Uterus (tissue), 4 donors: Measurements from ENCODE around the gene IL5RA. TPM values are rescaled to one million over a fixed set of nuclear protein-coding genes. Genes with fewer than 3 reads are reported as not detected.

Experiments used
- DNase-seq, 2 donors: peaks; one replicate each; pipeline ENCODE4 v3.0.0-alpha.2; 2019 to 2020
- H3K27ac ChIP-seq, 2 donors: fragments of 200-600 bp; sonication (generic); 1 replicate in 1 of 2; 2 replicates in 1 of 2; pipeline ENCODE4 v1.5.1; 2016 to 2018
- H3K27me3 ChIP-seq, 2 donors: fragments of 200-600 bp; sonication (generic); one replicate each; pipeline ENCODE4 v1.5.1; 2018 to 2019; ENCODE audit warnings: control low read depth in 1 of 2
- H3K36me3 ChIP-seq, 2 donors: fragments of 200-600 bp; sonication (generic); one replicate each; pipeline ENCODE4 v1.5.1; 2019; ENCODE audit warnings: control low read depth in 1 of 2
- H3K4me1 ChIP-seq, 2 donors: fragments of 200-600 bp; sonication (generic); one replicate each; pipeline ENCODE4 v1.5.1; 2018 to 2019; ENCODE audit warnings: control low read depth in 1 of 2
- H3K4me3 ChIP-seq, 2 donors: fragments of 200-600 bp; sonication (generic); 1 replicate in 1 of 2; 2 replicates in 1 of 2; pipeline ENCODE4 v1.5.1; 2018 to 2019; ENCODE audit warnings: mild to moderate bottlenecking in 1 of 2
- H3K9me3 ChIP-seq, 2 donors: fragments of 200-600 bp; sonication (generic); one replicate each; pipeline ENCODE4 v1.5.1; 2019; ENCODE audit warnings: control low read depth in 1 of 2
- POLR2A ChIP-seq, 2 donors: fragments of 450-650 bp; IDR thresholded peaks; one replicate each; pipeline ENCODE4 v1.6.1; 2016; ENCODE audit warnings: antibody characterized with exemption in 2 of 2, mild to moderate bottlenecking in 1 of 2, moderate library complexity in 1 of 2
- intact Hi-C: fragments of 100-400 bp; cut with DNase I; formaldehyde crosslinking; loops from one replicate; pipeline ENCODE4 v1.15.1; 2023; ENCODE audit warnings: low total_unique reads
- total RNA-seq, 4 donors: library from RNA; depleted of rRNA in 3 of 4; stranded (reverse); fragments of >200 nt in 3 of 4; gene quantifications; one replicate each; pipeline versions ENCODE4 v1.1.0 to v1.2.4, GENCODE V29; 2014 to 2023
- TF ChIP-seq, protein P1 (sequence below), 4 experiments: fragments of 200-600 bp in 2 of 4; fragments of 450-650 bp in 2 of 4; sonication (generic) in 2 of 4; IDR thresholded peaks; one replicate each; pipeline ENCODE4 v1.5.1; 2016 to 2019; ENCODE audit warnings: antibody characterized with exemption in 4 of 4, mild to moderate bottlenecking in 2 of 4, moderate library complexity in 1 of 4
- donor health status: DM: yes; HTN: yes; CAD: no.

IL5RA gene
- total RNA-seq, 4 donors from 2014 or later: under 0.01 to 3.6 (median 0.64) TPM; not detected in 1

DNA sequence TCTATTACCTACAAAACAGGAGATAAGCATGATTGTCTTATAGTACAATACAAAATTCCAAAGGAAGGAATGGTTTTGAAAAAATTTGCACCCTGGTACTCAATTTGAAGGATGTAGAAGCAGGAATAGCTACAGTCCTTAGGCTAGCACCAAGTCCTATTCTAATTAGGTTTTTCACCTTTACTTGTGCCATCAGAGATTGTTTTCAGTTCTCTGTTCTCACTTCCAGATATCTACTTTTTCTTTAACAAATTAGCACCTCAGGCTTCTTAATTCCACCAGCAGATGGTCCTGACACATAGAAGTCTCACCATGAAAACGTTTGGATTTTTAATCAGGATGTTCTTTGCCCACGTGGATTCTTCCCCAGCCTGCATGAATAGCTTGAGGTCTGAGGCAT lies 43.8 kb downstream of the IL5RA start:
- no peaks in the 10 kb centered on the region for H3K4me1 ChIP-seq
- DNase-seq: no peak
- TF ChIP-seq, protein P1, sequence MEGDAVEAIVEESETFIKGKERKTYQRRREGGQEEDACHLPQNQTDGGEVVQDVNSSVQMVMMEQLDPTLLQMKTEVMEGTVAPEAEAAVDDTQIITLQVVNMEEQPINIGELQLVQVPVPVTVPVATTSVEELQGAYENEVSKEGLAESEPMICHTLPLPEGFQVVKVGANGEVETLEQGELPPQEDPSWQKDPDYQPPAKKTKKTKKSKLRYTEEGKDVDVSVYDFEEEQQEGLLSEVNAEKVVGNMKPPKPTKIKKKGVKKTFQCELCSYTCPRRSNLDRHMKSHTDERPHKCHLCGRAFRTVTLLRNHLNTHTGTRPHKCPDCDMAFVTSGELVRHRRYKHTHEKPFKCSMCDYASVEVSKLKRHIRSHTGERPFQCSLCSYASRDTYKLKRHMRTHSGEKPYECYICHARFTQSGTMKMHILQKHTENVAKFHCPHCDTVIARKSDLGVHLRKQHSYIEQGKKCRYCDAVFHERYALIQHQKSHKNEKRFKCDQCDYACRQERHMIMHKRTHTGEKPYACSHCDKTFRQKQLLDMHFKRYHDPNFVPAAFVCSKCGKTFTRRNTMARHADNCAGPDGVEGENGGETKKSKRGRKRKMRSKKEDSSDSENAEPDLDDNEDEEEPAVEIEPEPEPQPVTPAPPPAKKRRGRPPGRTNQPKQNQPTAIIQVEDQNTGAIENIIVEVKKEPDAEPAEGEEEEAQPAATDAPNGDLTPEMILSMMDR (IDR thresholded peaks at IDR 0.05): no peak
- TF ChIP-seq POLR2A (IDR thresholded peaks at IDR 0.05): no peak
- H3K36me3 ChIP-seq: no peaks in the 10 kb centered on the region
- no peak overlapping the region for H3K27ac ChIP-seq
- no peak overlapping the region for H3K4me3 ChIP-seq
- H3K9me3 ChIP-seq: no peaks in the 10 kb centered on the region
- intact Hi-C loops: no loop called here
- no peaks in the 10 kb centered on the region for H3K27me3 ChIP-seq

GRCh38 chr3:3065876-3066275 lies 44.3 kb downstream of the IL5RA start:
- TF ChIP-seq, protein P1 (IDR thresholded peaks at IDR 0.05): no peak
- TF ChIP-seq POLR2A (IDR thresholded peaks at IDR 0.05): no peak
- H3K36me3 ChIP-seq: no peaks in the 10 kb centered on the region
- no peaks in the 10 kb centered on the region for H3K9me3 ChIP-seq
- H3K4me1 ChIP-seq: no peaks in the 10 kb centered on the region
- no peak overlapping the region for H3K27ac ChIP-seq
- H3K27me3 ChIP-seq: no peaks in the 10 kb centered on the region
- intact Hi-C loops: no loop called here
- DNase-seq: no peak
- no peak overlapping the region for H3K4me3 ChIP-seq

DNA sequence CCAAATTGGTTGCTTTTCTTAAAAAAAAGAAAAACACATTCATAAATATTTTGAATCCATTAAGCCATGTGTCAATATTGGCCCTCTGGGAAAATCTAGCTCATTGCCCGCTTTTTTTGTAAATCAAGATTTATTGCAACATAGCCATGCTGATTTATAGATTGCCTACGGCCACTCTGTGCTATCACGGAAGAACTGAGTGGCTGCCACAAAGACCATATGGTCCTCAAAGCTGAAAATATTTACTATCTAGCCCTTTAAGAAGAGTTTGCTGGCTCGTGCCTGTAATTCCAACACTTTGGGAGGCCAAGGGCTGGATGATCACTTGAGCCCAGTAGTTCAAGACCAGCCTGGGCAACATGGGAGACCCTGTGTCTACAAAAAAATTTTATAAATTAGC lies 45.9 kb downstream of the IL5RA start:
- Histone ChIP-seq H3K9me3 (no peaks in the 10 kb centered on the region), H3K4me1 (no peaks in the 10 kb centered on the region), H3K27ac (no peak overlapping the region), H3K36me3 (no peaks in the 10 kb centered on the region), H3K4me3 (no peak overlapping the region), H3K27me3 (no peaks in the 10 kb centered on the region)
- intact Hi-C loops: no loop called here
- DNase-seq: no peak
- TF ChIP-seq, protein P1 (IDR thresholded peaks at IDR 0.05): no peak
- TF ChIP-seq POLR2A (IDR thresholded peaks at IDR 0.05): no peak

GRCh38 chr3:3059645-3060044 lies 50.5 kb downstream of the IL5RA start:
- no peak overlapping the region for H3K27ac ChIP-seq
- no peaks in the 10 kb centered on the region for H3K4me1 ChIP-seq
- no peaks in the 10 kb centered on the region for H3K27me3 ChIP-seq
- H3K9me3 ChIP-seq: no peaks in the 10 kb centered on the region
- TF ChIP-seq, protein P1 (IDR thresholded peaks at IDR 0.05): no peak
- TF ChIP-seq POLR2A (IDR thresholded peaks at IDR 0.05): no peak
- intact Hi-C loops: no loop called here
- no peak overlapping the region for H3K4me3 ChIP-seq
- no peak for DNase-seq
- no peaks in the 10 kb centered on the region for H3K36me3 ChIP-seq

- DNase-seq: no peak
- Histone ChIP-seq H3K4me1 (no peaks in the 10 kb centered on the region), H3K36me3 (no peaks in the 10 kb centered on the region), H3K4me3 (no peak overlapping the region), H3K27me3 (no peaks in the 10 kb centered on the region), H3K9me3 (no peaks in the 10 kb centered on the region), H3K27ac (no peak overlapping the region)
- TF ChIP-seq, protein P1 (IDR thresholded peaks at IDR 0.05): no peak
- TF ChIP-seq POLR2A (IDR thresholded peaks at IDR 0.05): no peak
- intact Hi-C loops: no loop called here
These were observed 56.2 kb downstream of the IL5RA start for GRCh38 chr3:3053974-3054373.
